ENCODE measurements around the gene SPEF2.
A peak's percentile ranks its signal among the peaks of the same experiment; 100 is the strongest.

The SPEF2 gene

DNA sequence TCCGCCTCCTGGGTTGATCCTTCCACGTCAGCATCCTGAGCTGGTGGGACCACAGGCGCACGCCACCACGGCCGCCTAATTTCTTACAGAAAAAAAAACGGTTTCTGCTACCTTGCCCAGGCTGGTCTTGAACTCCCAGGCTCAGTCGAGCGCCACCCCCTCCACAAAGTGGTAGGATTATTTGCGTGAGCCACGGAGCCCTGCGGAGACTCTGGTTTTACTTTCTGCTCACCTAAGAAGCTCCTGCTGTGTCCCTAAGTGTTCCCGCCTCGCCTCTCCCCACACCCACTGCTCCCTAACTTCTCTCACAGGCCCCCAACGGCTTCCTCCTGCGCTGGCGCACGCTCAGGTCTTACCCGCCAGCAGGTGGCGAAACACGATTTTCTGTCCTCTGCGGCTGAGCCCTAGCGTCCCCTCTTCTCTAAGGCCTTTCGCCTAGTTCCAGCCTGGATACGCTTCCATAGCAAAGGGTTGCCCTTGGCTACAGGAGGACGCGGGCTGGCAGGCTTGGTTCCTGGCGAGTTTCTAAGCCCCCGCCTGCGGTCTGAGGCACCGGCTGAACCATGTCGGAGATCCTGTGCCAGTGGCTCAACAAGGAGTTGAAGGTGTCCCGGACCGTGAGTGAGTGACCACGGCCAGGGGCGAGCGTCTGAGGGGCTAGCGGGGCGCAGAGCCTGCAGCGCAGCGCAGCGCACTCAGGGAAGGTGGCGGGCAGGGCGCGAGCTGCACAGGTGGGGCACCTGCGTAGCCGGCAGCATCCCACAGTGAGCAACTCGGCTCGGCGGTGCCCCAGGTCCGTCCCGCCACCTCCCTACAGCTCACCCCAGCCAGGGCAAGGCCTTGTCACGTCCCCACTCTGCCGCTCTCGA is at the start of gene SPEF2:
SPEF2 (plus strand) TSS at position 429 of the 869 bp plus-strand sequence; CDS start at position 564, 135 bp downstream.
- peak; percentile 84 for DNase-seq

GRCh38 chr5:35575578-35575977 is 42.1 kb upstream of the SPEF2 start:
- no peak for DNase-seq

- no peak for DNase-seq
Measured at GRCh38 chr5:35587419-35587818, 30.2 kb upstream of the SPEF2 start.

- DNase-seq = no peak
Measured at GRCh38 chr5:35593338-35593737, 24.3 kb upstream of the SPEF2 start.

DNA sequence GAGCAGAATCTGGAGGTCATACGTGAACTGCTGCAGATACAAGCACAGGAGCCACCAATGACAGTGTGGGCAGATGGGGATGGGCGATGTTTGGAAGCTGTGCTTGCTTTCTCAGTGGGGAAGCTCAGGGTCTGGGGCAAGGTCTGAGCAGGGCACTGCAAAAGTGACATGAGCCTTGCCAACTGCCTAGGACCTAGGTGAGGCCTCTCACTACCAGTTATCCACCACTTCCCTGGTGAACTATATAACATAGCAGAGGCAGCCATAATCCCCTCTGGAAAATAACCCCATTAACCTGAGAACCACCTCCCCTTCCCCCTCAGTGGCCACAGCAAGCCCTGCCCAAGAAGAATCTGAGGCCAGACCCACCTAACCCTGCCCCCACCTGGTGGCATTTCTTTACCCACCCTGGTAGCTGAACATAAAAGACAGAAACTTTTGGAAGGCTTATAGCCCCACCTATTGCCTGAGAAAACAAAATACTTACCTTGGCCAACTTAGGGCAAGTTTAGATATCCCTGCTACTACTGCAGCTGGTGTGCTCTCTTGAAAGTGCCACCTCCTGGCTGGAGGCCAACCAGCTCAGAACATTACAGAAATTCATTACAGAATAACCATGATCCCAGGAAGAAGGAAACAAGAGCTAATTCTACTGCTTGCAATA is 18.8 kb upstream of the SPEF2 start:
- DNase-seq = no peak

GRCh38 chr5:35600591-35600990 is 17.1 kb upstream of the SPEF2 start:
- DNase-seq = no peak

DNA sequence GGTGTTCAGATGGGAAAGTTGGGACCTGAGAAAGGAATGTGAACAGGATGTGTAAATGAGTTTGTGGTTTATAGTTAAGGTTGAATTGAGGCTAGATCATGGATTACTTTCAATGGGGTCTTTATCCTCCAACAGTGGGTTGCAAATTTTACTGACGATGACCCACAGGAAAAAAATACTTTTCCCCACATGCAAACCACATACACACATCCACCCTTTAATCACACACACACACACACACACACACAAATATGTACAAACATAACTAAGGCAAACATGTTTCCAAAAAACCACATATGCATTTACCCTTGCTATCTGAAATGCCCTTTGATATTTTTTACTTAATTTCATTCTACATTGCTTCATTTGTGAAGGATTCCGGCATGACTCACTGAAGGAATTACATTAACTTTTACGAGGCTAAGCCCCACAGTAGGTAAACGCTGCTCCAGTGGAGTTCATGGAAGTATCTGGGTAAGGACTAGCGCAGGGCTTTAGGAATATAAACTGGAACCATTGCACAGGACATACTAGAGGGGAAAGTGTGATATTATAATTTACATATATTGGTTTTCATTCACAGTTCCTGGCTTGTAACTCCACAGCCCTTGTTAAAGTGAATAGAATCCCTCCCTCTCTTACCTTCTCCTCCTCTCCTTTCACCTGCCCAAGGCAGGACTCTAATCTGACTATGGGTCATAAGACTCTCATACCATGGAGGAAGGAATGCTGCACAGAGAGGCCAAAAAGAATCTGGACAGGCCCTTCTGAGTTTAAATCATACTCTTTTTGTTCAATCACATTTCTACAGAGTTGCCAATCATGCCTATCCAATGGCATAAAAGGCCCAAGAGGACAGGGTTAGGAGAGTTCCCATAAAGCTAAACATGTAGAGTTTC is 8.5 kb upstream of the SPEF2 start:
- no peak for DNase-seq

DNA sequence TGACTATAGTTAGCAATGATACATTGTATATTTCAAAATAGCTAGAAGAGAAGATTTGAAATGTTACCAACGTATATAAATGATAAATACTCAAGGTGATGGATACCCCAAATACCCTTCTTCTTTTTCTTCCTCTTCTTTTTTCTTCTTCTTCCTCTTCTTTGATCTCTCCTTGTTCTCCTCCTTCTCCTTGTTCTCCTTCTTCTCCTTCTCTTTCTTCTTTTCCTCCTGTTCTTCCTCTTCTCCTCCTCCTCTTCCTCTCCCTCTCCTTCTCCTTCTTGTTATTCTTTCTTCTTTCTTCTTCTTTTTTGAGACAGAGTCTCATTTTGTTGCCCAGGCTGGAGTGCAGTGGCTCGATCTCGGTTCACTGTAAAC is 616 bp upstream of the SPEF2 start:
- no peak for DNase-seq

- no peak for DNase-seq
Measured at GRCh38 chr5:35618304-35618636, 607 bp downstream of the SPEF2 start.

DNA sequence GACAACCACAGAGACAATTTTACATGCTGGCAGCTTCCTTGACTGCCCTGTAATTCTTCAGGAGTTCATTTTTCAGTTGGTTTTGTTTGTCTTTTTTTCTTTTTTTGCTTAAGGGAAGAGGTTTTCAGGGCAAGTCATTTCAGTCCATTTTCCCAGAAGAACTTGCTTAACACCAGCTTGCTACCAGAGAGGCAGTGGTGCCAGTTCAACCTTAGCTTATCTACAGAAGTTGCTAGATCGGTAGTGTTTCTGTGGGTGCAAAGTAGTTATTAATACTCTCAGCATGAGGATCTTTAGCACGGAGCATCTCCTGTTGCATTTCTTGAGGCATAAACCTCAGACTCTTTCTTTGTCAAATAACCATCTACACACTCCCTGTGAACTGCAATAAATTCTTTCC is 1.1 kb downstream of the SPEF2 start:
- no peak for DNase-seq

- DNase-seq = no peak
Measured at GRCh38 chr5:35622974-35623373, 5.3 kb downstream of the SPEF2 start.

GRCh38 chr5:35623991-35624390 is 6.3 kb downstream of the SPEF2 start:
- no peak for DNase-seq

DNA sequence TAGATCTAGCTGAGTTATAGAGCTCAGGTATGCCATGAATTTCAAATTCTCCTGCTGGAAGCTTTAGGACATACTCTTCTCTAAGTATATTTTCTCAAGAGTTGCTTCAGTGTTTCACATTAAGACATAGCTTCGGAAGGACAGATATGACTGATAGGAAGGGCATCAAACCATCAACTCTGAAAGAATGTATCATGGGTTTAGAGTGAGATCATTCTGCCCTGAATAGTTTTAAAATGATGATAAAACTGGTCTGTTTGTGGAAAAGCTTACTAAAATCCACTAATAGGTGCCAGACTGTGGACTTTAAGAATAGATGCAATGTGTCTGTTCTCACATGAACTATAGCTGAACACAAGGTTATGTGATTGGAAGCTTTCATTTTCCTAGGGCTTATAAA is 8.4 kb downstream of the SPEF2 start:
- no peak for DNase-seq

GRCh38 chr5:35626553-35626952 is 8.9 kb downstream of the SPEF2 start:
- DNase-seq = no peak

DNA sequence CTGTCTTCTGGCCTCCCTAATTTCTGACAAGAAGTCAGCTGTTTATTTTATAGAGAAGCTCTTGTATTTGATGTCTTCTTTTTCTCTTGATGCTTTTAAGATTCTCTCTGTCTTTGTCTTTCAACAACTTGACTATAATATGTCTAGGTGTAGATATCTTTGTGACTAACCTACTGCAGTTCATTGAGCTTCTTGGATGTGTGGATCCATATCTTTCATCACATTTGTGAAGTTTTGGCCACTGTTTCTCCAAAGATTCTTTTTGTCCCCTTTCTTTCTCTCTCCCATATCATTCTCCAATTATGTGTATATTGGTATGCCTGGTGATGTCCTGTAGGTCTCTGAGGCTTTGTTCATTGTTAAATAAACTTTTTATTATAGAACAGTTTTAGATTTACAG is 16.7 kb downstream of the SPEF2 start:
- DNase-seq = no peak

GRCh38 chr5:35640623-35641022 is 23.0 kb downstream of the SPEF2 start:
- DNase-seq = no peak

GRCh38 chr5:35644543-35644942 is 26.9 kb downstream of the SPEF2 start:
- no peak for DNase-seq

DNA sequence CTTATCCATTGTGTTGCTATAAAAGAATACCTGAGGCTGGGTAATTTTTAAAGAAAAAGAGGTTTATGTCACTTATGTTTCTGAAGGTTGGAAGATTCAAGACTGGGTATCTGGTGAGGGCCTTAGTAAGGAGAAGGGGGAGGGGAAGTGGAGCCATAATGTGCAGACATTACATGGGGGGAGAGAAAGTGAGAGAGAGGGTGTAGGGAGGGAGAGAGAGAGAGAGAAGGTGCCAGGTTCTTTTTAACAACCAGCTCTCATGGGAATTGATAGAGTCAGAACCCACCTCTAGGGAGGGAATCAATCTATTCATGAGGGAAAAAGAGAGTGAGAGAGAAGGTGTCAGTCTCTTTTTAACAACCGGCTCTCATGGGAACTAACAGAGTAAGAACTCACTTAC is 29.5 kb downstream of the SPEF2 start:
- no peak for DNase-seq

DNA sequence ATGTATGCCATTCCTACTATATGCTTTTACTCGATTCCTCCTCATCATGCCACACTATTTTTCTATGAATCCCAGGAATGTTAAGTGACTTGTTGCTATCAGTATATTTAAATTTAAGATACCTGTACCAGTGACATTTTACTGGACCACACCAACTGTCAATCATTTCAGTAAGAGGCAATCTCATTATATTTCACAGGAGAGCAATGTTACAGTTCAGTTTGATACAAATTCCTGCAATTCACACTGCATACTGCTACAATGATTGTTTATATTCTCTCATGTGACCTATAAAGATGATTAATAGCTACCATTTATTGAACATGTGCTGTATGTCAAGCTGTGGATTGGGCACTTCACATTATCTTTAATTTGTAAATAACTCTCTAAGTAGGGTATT is 30.0 kb downstream of the SPEF2 start:
- no peak for DNase-seq

DNA sequence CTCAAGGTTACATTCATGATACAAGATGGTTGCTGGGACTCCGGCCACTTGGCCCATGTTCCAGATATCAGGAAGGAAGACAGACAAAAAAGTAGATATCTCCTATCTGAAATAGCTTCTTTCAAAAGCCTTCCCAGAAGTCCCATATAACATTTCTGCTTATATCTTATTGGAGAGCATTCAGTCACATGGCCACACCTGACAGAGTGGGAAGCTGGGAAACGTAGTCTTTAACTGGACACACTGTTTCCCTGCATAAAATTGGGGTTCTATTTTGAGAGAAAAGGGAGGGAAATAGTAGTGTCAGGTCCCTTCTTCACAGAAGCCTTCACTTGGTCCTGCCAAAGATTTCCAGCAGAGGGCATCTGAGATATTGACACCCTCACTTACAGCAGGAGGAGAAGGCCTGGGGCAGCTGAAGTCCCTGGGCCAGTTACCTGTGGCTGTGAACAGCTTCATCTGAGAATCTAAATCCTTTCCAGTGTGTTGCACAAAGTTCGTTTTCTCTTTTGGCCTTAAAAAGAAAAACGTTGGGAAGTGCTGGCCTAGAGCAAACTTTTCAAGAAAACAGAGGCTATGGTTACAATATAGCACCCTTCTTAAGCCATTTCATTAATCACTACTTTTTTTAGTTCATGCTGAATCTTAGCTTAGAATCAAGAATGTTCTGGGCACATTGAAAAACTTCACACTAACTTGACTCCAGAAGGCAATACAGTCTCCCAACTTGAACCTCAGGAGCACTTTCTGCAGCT is 33.5 kb downstream of the SPEF2 start:
- peak; percentile 55 for DNase-seq

GRCh38 chr5:35656721-35657120 is 39.1 kb downstream of the SPEF2 start:
- no peak for DNase-seq

DNA sequence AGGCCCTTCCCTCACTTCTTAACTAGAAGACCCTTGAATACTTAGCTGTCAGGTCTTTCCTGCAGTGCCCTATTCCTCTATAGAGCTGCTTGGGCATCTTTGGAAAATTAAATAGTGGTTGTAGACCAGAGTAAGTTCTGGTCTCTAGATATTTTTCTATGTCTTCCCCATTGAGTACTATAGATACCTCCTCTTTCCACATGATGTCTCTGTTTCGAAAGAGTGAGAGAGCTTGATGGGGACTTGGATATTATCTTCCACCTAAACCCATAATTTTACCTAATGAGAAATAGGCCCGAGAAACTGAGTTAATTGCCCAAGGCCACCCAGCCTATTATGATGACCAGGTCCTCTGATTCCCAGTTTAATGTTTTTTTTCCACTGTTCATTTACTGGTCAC is 40.2 kb downstream of the SPEF2 start:
- DNase-seq = no peak

DNA sequence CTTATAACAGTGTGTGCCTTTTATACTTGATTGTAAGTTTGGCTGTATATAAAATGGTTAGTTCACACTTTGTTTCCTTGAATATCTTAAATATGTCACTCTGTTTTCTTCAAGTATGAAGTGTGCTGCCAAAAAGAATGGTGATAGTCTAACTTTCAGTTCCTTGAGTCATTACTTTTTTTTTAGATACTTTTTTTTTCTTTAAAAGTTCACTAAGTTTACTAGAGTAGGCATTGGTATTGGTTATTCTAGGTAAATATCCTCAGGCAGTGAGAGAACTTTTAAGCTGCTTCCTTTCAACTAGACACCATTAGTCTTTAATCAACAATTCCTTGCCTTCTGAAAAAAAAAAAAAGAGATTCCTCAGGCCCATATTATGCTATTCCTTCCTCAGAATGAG is 41.9 kb downstream of the SPEF2 start:
- no peak for DNase-seq
